Spleen (tissue), 13 donors: ENCODE results near the gene GMCL2. TPM values are rescaled to one million over a fixed set of nuclear protein-coding genes. Genes with fewer than 3 reads are reported as not detected.

Experiments used
- DNase-seq: peaks from one replicate; pipeline ENCODE4 v3.0.0-alpha.2; 2020
- H3K27ac ChIP-seq, 8 donors: fragments of 200-600 bp; sonication (generic) in 7 of 8; 1 replicate in 4 of 8; 2 replicates in 4 of 8; pipeline versions ENCODE4 v1.5.0 to v1.8.0; 2016 to 2021; ENCODE audit warnings: inconsistent platforms in 4 of 8, mild to moderate bottlenecking in 4 of 8, moderate library complexity in 1 of 8
- H3K27me3 ChIP-seq, 7 donors: fragments of 200-600 bp; sonication (generic) in 6 of 7; replicated peaks in 1 of 7; 1 replicate in 4 of 7; 2 replicates in 3 of 7; pipeline versions ENCODE4 v1.5.0 to v1.8.0; 2016 to 2021; ENCODE audit warnings: inconsistent platforms in 3 of 7, mild to moderate bottlenecking in 1 of 7
- H3K36me3 ChIP-seq, 6 donors: fragments of 200-600 bp; sonication (generic) in 5 of 6; 1 replicate in 4 of 6; 2 replicates in 2 of 6; pipeline versions ENCODE4 v1.5.0 to v1.8.0; 2016 to 2021; ENCODE audit warnings: inconsistent platforms in 2 of 6
- H3K4me1 ChIP-seq, 6 donors: fragments of 200-600 bp; sonication (generic) in 5 of 6; 1 replicate in 3 of 6; 2 replicates in 3 of 6; pipeline versions ENCODE4 v1.5.0 to v1.8.0; 2016 to 2021; ENCODE audit warnings: inconsistent platforms in 3 of 6
- H3K4me3 ChIP-seq, 8 donors: fragments of 200-600 bp; sonication (generic) in 7 of 8; 1 replicate in 4 of 8; 2 replicates in 4 of 8; pipeline versions ENCODE4 v1.5.0 to v1.8.0; 2016 to 2021; ENCODE audit warnings: inconsistent platforms in 4 of 8, mild to moderate bottlenecking in 4 of 8, moderate library complexity in 2 of 8
- H3K9me3 ChIP-seq, 8 donors: fragments of 200-600 bp; sonication (generic) in 7 of 8; 1 replicate in 4 of 8; 2 replicates in 4 of 8; pipeline versions ENCODE4 v1.5.0 to v1.8.0; 2016 to 2021; ENCODE audit warnings: inconsistent platforms in 4 of 8
- POLR2A ChIP-seq, 3 donors: fragments of 450-650 bp; IDR thresholded peaks; one replicate each; pipeline ENCODE4 v1.5.1; 2017; ENCODE audit warnings: antibody characterized with exemption in 3 of 3, mild to moderate bottlenecking in 1 of 3
- POLR2AphosphoS5 ChIP-seq, 3 donors: sonication (generic); formaldehyde crosslinking; IDR thresholded peaks; one replicate each; pipeline ENCODE4 v1.5.1; 2017; ENCODE audit warnings: antibody characterized with exemption in 3 of 3
- WGBS, 5 donors: extraction: QIAGEN DNeasy Blood & Tissue Kit in 3 of 5; methylation state at CpG; one replicate each; pipeline versions ENCODE4 v1.1.5 to v1.1.7; 2013 to 2018; 5-methylcytosine and 5-hydroxymethylcytosine counted together
- intact Hi-C: fragments of 100-400 bp; cut with DNase I; formaldehyde crosslinking; loops from one replicate; pipeline ENCODE4 v1.15.0; 2023; ENCODE audit warnings: low total_unique reads
- long read RNA-seq, 2 donors: transcript quantifications; one replicate each; lab custom pipeline, GENCODE V29; 2026
- polyA plus RNA-seq, 3 donors: library from polyadenylated mRNA; stranded (reverse); fragments of 200-250 nt; gene quantifications; one replicate each; pipeline ENCODE4 v1.2.1, GENCODE V29; 2013
- total RNA-seq, 7 donors: library from RNA; depleted of rRNA in 3 of 7; stranded (reverse); fragments of >200 nt in 3 of 7; fragmentation: NEBNext Ultra II Directional in 4 of 7; extraction: Animal tissue kit (Norgen Biotek cat#: 25700) in 4 of 7; gene quantifications; one replicate each; pipeline versions ENCODE4 v1.1.0 to v1.2.1, GENCODE V29; 2016 to 2021
- TF ChIP-seq, protein P1 (sequence below), 11 experiments: fragments of 200-600 bp in 7 of 11; fragments of 450-650 bp in 4 of 11; sonication (generic) in 4 of 11; IDR thresholded peaks in 8 of 11; conservative IDR thresholded peaks in 3 of 11; 1 replicate in 7 of 11; 2 replicates in 4 of 11; pipeline versions ENCODE4 v1.4.0 to v1.8.0; 2016 to 2021; ENCODE audit warnings: antibody characterized with exemption in 11 of 11, inconsistent platforms in 4 of 11, mild to moderate bottlenecking in 1 of 11
- donor health status: healthy with polysubstance abuse.
- donor health status: DM: no; HTN: no; CAD: no; lungs with moderate emphysema.
- donor health status: DM: no; HTN: no; CAD: no.
- donor health status: Bipolar disorder and iron deficiency.
- donor health status: healthy.
- donor health status: DM: no; HTN: no; CAD: no.
- donor health status: DM: yes; HTN: yes; CAD: no.

GMCL2 gene
- total RNA-seq (not detected), polyA plus RNA-seq (under 1 TPM in 1 of 3 donors, not detected in 2; 0.03 TPM)
- long read RNA-seq, donor 1, result 0 reads
- long read RNA-seq, donor 2, result 0 reads

DNA sequence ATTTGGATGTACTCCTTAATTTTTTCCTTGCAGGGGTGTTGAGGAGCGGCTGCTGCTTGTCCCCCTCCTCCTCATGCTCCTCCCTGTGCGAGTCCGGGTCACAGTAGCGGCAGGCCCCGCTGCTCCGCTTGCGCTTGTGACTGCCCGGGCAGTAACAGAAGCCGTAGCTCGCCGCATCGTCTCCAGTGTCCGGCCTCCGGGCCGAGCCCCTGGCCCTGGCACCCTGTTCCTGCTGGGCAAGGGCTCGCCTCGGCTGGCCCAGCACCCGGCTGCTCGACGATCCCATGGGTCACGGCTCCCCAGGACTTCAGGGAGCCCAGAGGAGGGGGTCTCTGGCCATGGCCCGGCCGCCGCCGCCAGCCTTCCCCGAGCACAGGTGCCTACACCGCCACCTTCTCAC, at the start of gene GMCL2:
Gene GMCL2 (minus strand): TSS at position 358 of the 400 bp plus-strand sequence. CDS start 72 bp downstream, at position 286.
- Histone ChIP-seq H3K36me3 (no peaks in the 10 kb centered on the region), H3K27ac (no peak within 1 kb of the TSS), H3K27me3 (peaks cover 0 to 21% (median 0%) of the 10 kb centered on the region in 7 donors), H3K4me3 (no peak within 1 kb of the TSS), H3K4me1 (peaks cover 0 to 9% (median 2%) of the 10 kb centered on the region in 6 donors), H3K9me3 (no peaks in the 10 kb centered on the region)
- TF ChIP-seq POLR2AphosphoS5 (IDR thresholded peaks at IDR 0.05) (no peak), POLR2A (IDR thresholded peaks at IDR 0.05) (no peak)
- TF ChIP-seq, protein P1, sequence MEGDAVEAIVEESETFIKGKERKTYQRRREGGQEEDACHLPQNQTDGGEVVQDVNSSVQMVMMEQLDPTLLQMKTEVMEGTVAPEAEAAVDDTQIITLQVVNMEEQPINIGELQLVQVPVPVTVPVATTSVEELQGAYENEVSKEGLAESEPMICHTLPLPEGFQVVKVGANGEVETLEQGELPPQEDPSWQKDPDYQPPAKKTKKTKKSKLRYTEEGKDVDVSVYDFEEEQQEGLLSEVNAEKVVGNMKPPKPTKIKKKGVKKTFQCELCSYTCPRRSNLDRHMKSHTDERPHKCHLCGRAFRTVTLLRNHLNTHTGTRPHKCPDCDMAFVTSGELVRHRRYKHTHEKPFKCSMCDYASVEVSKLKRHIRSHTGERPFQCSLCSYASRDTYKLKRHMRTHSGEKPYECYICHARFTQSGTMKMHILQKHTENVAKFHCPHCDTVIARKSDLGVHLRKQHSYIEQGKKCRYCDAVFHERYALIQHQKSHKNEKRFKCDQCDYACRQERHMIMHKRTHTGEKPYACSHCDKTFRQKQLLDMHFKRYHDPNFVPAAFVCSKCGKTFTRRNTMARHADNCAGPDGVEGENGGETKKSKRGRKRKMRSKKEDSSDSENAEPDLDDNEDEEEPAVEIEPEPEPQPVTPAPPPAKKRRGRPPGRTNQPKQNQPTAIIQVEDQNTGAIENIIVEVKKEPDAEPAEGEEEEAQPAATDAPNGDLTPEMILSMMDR (IDR thresholded peaks at IDR 0.05 in 8 of 11, conservative IDR thresholded peaks at IDR 0.05 in 3 of 11), result no peak
- intact Hi-C loops, result no loop called here
- DNase-seq, result no peak
- 89 to 94% (median 90%) methylated on average over 25 to 27 of the region's 27 CpGs for WGBS, 5 donors

DNA sequence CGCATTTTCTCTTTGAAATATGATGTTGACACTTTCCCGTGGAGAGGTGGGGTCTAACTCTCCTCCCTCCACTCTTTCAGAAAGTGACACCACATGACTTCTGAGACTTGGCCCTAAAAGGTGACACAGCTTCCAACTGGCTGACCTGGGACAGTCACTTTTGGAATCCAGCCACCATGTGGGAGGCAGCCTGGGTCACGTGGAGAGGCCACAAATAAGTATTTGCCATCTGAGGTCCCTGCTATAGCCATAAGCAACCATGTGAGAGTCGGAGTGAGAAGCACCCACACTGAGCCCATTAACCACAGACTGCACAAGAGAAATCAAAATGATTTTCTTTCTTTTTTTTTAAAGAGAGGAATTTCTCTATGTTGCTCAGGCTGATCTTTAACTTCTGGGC, 49.5 kb upstream of the GMCL2 start:
- WGBS, 5 donors, result 26 to 53% (median 34%) methylated on average over 4 of the region's 4 CpGs

GRCh38 chr5:178236126-178236525, 49.0 kb upstream of the GMCL2 start:
- Histone ChIP-seq H3K27ac (peak overlapping the region in 4 of 8 donors; percentile 86 to 91 (median 88)), H3K4me1 (peaks cover 33 to 92% (median 85%) of the 10 kb centered on the region in 6 donors)
- WGBS, 5 donors, result 81 to 95% (median 90%) methylated on average over 9 of the region's 9 CpGs

More for the DNA sequence above, 49.5 kb upstream of the GMCL2 start:
- Histone ChIP-seq H3K4me1 (peaks cover 27 to 92% (median 85%) of the 10 kb centered on the region in 6 donors), H3K27ac (peak overlapping the region in 6 of 8 donors; percentile 86 to 93 (median 90)), H3K27me3 (no peaks in the 10 kb centered on the region), H3K36me3 (no peaks in the 10 kb centered on the region), H3K4me3 (no peak overlapping the region), H3K9me3 (no peaks in the 10 kb centered on the region)
- TF ChIP-seq, protein P1 (IDR thresholded peaks at IDR 0.05 in 8 of 11, conservative IDR thresholded peaks at IDR 0.05 in 3 of 11), result no peak
- no peak for TF ChIP-seq POLR2AphosphoS5 (IDR thresholded peaks at IDR 0.05)
- no peak for TF ChIP-seq POLR2A (IDR thresholded peaks at IDR 0.05)
- intact Hi-C loops, result no loop called here
- DNase-seq, result no peak

GRCh38 chr5:178235588-178235974, 48.4 kb upstream of the GMCL2 start:
- TF ChIP-seq, protein P1 (IDR thresholded peaks at IDR 0.05 in 8 of 11, conservative IDR thresholded peaks at IDR 0.05 in 3 of 11), result no peak
- TF ChIP-seq POLR2A (IDR thresholded peaks at IDR 0.05), result no peak
- no peak for TF ChIP-seq POLR2AphosphoS5 (IDR thresholded peaks at IDR 0.05)
- peaks cover 38 to 92% (median 85%) of the 10 kb centered on the region in 6 donors for H3K4me1 ChIP-seq
- no peaks in the 10 kb centered on the region for H3K27me3 ChIP-seq
- intact Hi-C loops, result no loop called here
- H3K4me3 ChIP-seq, result no peak overlapping the region
- peaks cover 0 to 8% (median 0%) of the 10 kb centered on the region in 6 donors for H3K36me3 ChIP-seq
- H3K27ac ChIP-seq, result no peak overlapping the region
- peak; percentile 54 for DNase-seq
- H3K9me3 ChIP-seq, result no peaks in the 10 kb centered on the region
- WGBS, 5 donors, result 69 to 90% (median 76%) methylated on average over 3 of the region's 3 CpGs

More at GRCh38 chr5:178236126-178236525, 49.0 kb upstream of the GMCL2 start:
- DNase-seq, result no peak
- Histone ChIP-seq H3K9me3 (no peaks in the 10 kb centered on the region), H3K4me3 (no peak overlapping the region), H3K36me3 (peaks cover 0 to 3% (median 0%) of the 10 kb centered on the region in 6 donors), H3K27me3 (no peaks in the 10 kb centered on the region)
- TF ChIP-seq POLR2A (IDR thresholded peaks at IDR 0.05) (no peak), POLR2AphosphoS5 (IDR thresholded peaks at IDR 0.05) (no peak)
- TF ChIP-seq, protein P1 (IDR thresholded peaks at IDR 0.05 in 8 of 11, conservative IDR thresholded peaks at IDR 0.05 in 3 of 11), result no peak
- intact Hi-C loops, result no loop called here
